Activated CD4-positive, alpha-beta T cell treated with anti-CD3 and anti-CD28 coated beads, Interleukin-2, amount 50 U/mL, for 24 hours (primary cell): Measurements from ENCODE around the gene USP34.
"Not testable (repeated sequence)": the region's sequence is repeated elsewhere in the genome, so short reads cannot be mapped to it uniquely, and the experiment has no call there.

ENCODE experiments used
- DNase-seq, 2 donors: peaks; one replicate each; pipeline ENCODE4 v3.0.0-alpha.2; 2020; ENCODE audit warnings: low read depth in 1 of 2, low spot score in 1 of 2

USP34 gene

GRCh38 chr2:61162721-61163120, 308.2 kb downstream of the USP34 start:
- no peak for DNase-seq

GRCh38 chr2:61161888-61162287, 309.0 kb downstream of the USP34 start, which contains the start of gene C2orf74:
Gene C2orf74, plus strand, starts transcription at chr2:61162188. Its CDS starts 327 bp downstream, at chr2:61162515.
- no peak for DNase-seq

- DNase-seq = no peak
These were observed 312.4 kb downstream of the USP34 start for GRCh38 chr2:61158356-61158955.

DNA sequence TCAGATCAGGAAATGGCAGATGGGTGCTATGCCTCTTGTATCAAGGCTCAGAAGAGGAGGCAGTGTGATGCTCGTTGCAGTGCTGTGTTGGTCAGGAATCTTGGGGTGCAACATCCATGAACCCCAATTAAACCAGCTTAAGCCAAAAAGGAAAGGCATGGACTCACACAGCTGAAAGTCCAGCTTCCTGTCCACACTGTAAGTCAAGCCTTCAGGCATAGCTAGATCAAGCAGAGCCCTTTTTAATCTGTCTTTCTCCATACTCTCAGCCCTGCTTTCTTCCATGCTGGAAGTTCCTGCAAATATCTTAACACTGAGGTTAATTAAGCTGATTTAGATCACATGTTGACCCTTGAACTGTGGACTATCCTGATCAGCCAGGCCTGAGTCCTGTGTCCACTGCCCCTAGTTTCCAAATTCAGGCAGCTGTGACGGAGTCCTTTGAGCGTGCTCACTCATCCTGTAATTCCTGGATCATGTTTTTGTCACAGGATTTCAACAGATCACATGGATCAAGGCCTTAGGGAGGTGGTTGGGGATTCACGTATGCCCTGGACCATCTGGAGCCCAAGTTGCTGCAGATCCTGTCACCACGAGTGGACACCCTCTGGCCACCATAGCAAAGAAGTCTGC, 313.4 kb downstream of the USP34 start:
- no peak for DNase-seq

DNA sequence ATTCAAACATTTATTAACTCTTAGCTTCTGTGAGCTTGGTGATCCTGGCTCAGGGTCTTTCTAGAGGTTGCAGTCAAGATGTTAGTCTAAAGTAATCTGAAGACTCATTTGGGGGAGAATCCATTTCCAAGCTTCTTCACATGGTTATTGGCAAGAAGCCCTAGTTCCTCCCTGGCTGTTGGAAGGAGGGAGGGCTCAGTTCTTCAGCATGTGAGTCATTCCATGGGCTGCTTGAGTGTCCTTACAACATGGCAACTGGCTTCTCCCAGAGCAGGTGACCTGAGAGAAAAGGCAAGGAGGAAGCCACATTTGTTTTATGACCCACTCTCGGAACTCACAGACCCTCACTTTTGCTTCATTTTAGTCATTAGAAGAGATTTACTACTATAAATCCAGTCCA, 319.5 kb downstream of the USP34 start:
- DNase-seq = no peak

- no peak for DNase-seq
These were observed 321.8 kb downstream of the USP34 start for GRCh38 chr2:61149074-61149473.

DNA sequence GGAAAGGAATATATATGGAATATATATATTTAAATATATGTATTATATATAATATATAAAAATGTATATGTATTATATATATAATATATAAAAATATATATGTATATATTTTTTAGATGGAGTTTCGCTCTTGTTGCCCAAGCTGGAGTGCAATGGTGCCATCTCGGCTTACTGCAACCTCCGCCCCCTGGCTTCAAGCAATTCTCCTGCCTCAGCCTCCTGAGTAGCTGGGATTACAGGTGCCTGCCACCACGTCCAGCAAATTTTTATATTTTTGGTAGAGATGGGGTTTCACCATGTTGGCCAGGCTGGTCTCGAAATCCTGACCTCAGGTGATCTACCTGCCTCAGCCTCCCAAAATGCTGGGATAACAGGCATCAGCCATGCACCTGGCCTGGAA, 322.8 kb downstream of the USP34 start:
- not testable (repeated sequence) for DNase-seq

DNA sequence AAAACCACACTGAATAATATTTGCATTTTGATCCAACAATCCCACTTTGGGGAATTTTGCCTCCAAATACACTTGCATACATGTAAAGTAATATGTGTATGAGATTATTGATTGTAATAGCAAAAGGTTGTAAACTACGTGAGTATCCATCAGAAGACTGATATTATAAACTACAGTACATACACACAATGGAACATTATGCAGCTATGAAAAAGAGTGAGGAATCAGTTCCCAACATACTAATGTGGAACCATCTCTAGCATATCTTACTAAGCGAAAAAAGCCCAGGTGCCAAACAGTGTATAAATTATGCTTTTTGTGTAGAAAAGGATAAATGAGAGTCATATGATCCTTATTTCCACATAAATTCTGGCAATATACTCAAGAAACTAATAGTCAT, 324.9 kb downstream of the USP34 start:
- DNase-seq = no peak

DNA sequence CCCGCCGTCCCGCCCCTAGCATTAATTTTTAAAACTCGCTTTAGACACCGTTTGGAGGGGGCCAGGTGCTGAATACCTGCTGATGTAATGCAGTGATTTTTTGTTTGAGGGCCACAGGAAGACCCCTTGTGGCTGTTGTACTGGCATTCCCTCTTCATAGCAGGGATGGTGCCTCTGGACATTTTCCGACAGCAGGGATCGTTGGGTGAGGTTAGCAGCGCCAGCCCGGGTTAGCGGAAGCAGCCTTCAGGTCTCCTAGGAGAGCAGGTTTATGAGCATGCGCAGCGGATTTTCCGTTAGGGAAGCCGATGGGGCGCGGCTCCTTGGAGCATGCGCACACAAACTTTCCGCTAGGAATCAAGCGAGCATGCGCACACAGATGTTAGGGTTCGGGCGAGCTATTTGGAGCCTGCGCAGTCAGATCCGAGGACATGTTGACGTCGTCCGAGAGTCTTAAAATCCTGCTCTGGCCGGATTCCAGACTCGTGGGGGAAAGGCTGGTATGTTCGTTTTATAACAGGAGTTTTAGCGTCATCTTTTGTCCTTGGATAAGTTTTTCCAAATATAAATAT, 326.1 kb downstream of the USP34 start:
- DNase-seq = peak; percentile 85 to 96

DNA sequence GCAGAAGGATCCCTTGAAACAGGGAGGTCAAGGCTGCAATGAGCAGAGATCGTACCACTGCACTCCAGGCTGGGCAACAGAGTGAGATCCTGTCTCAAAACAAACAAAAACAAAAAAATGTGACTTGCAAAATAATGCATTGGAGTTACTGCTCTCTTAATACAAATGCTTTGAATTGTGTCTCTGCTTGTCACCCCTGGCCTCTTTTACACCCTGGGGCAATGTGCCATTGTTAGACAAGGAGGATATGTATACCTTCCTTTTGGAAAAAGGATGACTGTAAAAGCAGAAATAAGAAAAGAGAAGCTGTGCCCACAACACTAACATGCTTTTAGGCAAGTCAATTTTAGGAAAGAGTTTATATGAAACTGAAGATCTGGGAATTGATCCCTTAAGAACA, 329.7 kb downstream of the USP34 start:
- DNase-seq = no peak

DNA sequence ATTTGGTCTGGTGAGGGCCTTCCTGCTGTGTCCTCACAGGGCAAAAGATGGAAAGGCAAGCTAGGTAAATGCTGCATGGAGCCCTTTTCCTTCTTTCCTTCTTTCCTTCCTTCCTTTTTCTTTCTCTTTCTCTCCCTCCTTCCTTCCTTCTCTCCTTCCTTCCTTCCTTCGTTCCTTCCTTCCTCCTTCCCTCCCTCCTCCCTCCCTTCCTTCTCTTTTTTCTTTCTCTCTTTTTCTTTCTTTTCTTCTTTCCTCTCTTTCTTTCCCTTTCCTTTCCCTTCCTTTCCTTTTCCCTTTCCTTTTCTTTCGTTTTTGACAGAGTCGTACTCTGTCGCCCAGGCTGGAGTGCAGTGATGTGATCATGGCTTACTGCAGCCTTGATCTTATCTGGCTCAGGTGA, 332.0 kb downstream of the USP34 start:
- DNase-seq = no peak
